Measurements from ENCODE around the gene RBMS3.
A peak's percentile ranks its signal among the peaks of the same experiment; 100 is the strongest.

RBMS3 gene

GRCh38 chr3:29940759-29941323 is 660.0 kb downstream of the RBMS3 start:
- Histone ChIP-seq H3K36me3 (ENCODE audit: insufficient read depth, low read depth, low read length) (no peaks in the 10 kb centered on the region), H3K27ac (ENCODE audit: low read length) (no peak overlapping the region), H3K9ac (ENCODE audit: low read depth, low read length) (no peak overlapping the region), H3K4me1 (ENCODE audit: insufficient read depth, low read length) (no peaks in the 10 kb centered on the region), H3K4me3 (ENCODE audit: low read length) (no peak overlapping the region), H3K27me3 (ENCODE audit: insufficient read depth, low read length) (no peaks in the 10 kb centered on the region), H3K9me3 (ENCODE audit: insufficient read depth, low read depth, low read length) (no peaks in the 10 kb centered on the region)

- Histone ChIP-seq H3K36me3 (ENCODE audit: insufficient read depth, low read depth, low read length) (no peaks in the 10 kb centered on the region), H3K9ac (ENCODE audit: low read depth, low read length) (no peak overlapping the region), H3K27ac (ENCODE audit: low read length) (no peak overlapping the region), H3K4me1 (ENCODE audit: insufficient read depth, low read length) (no peaks in the 10 kb centered on the region), H3K4me3 (ENCODE audit: low read length) (no peak overlapping the region), H3K9me3 (ENCODE audit: insufficient read depth, low read depth, low read length) (no peaks in the 10 kb centered on the region), H3K27me3 (ENCODE audit: insufficient read depth, low read length) (no peaks in the 10 kb centered on the region)
Observed at GRCh38 chr3:29942297-29942696, 661.4 kb downstream of the RBMS3 start.

- Histone ChIP-seq H3K9ac (ENCODE audit: low read depth, low read length) (no peak overlapping the region), H3K9me3 (ENCODE audit: insufficient read depth, low read depth, low read length) (no peaks in the 10 kb centered on the region), H3K36me3 (ENCODE audit: insufficient read depth, low read depth, low read length) (no peaks in the 10 kb centered on the region), H3K27ac (ENCODE audit: low read length) (no peak overlapping the region), H3K4me1 (ENCODE audit: insufficient read depth, low read length) (no peaks in the 10 kb centered on the region), H3K4me3 (ENCODE audit: low read length) (no peak overlapping the region), H3K27me3 (ENCODE audit: insufficient read depth, low read length) (no peaks in the 10 kb centered on the region)
Observed at GRCh38 chr3:29949131-29949530, 668.3 kb downstream of the RBMS3 start.

GRCh38 chr3:29949940-29950616 is 669.2 kb downstream of the RBMS3 start:
- Histone ChIP-seq H3K9me3 (ENCODE audit: insufficient read depth, low read depth, low read length) (no peaks in the 10 kb centered on the region), H3K36me3 (ENCODE audit: insufficient read depth, low read depth, low read length) (no peaks in the 10 kb centered on the region), H3K9ac (ENCODE audit: low read depth, low read length) (no peak overlapping the region), H3K27ac (ENCODE audit: low read length) (no peak overlapping the region), H3K27me3 (ENCODE audit: insufficient read depth, low read length) (no peaks in the 10 kb centered on the region), H3K4me3 (ENCODE audit: low read length) (no peak overlapping the region), H3K4me1 (ENCODE audit: insufficient read depth, low read length) (no peaks in the 10 kb centered on the region)

GRCh38 chr3:29952431-29952830 is 671.6 kb downstream of the RBMS3 start:
- no peaks in the 10 kb centered on the region for H3K9me3 ChIP-seq (ENCODE audit: insufficient read depth, low read depth, low read length)
- H3K4me3 ChIP-seq (ENCODE audit: low read length) = no peak overlapping the region
- H3K27me3 ChIP-seq (ENCODE audit: insufficient read depth, low read length) = no peaks in the 10 kb centered on the region
- no peak overlapping the region for H3K9ac ChIP-seq (ENCODE audit: low read depth, low read length)
- H3K36me3 ChIP-seq (ENCODE audit: insufficient read depth, low read depth, low read length) = no peaks in the 10 kb centered on the region
- H3K27ac ChIP-seq (ENCODE audit: low read length) = no peak overlapping the region
- H3K4me1 ChIP-seq (ENCODE audit: insufficient read depth, low read length) = no peaks in the 10 kb centered on the region

GRCh38 chr3:29955413-29955812 is 674.5 kb downstream of the RBMS3 start:
- no peak overlapping the region for H3K9ac ChIP-seq (ENCODE audit: low read depth, low read length)
- no peaks in the 10 kb centered on the region for H3K36me3 ChIP-seq (ENCODE audit: insufficient read depth, low read depth, low read length)
- no peak overlapping the region for H3K27ac ChIP-seq (ENCODE audit: low read length)
- H3K27me3 ChIP-seq (ENCODE audit: insufficient read depth, low read length) = no peaks in the 10 kb centered on the region
- peaks cover 7% of the 10 kb centered on the region; the same call in 1 of the 2 replicates for H3K9me3 ChIP-seq (ENCODE audit: insufficient read depth, low read depth, low read length)
- no peaks in the 10 kb centered on the region for H3K4me1 ChIP-seq (ENCODE audit: insufficient read depth, low read length)
- H3K4me3 ChIP-seq (ENCODE audit: low read length) = no peak overlapping the region

GRCh38 chr3:29958816-29959215 is 677.9 kb downstream of the RBMS3 start:
- Histone ChIP-seq H3K4me1 (ENCODE audit: insufficient read depth, low read length) (no peaks in the 10 kb centered on the region), H3K36me3 (ENCODE audit: insufficient read depth, low read depth, low read length) (no peaks in the 10 kb centered on the region), H3K4me3 (ENCODE audit: low read length) (no peak overlapping the region), H3K27me3 (ENCODE audit: insufficient read depth, low read length) (no peaks in the 10 kb centered on the region), H3K9me3 (ENCODE audit: insufficient read depth, low read depth, low read length) (peaks cover 12% of the 10 kb centered on the region; the same call in 1 of the 2 replicates), H3K27ac (ENCODE audit: low read length) (no peak overlapping the region), H3K9ac (ENCODE audit: low read depth, low read length) (no peak overlapping the region)

- H3K4me1 ChIP-seq (ENCODE audit: insufficient read depth, low read length) = peaks cover 18% of the 10 kb centered on the region
- H3K4me3 ChIP-seq (ENCODE audit: low read length) = no peak overlapping the region
- H3K36me3 ChIP-seq (ENCODE audit: insufficient read depth, low read depth, low read length) = 0 out of 2 replicates have a peak, but pooled peaks cover 8% of the 10 kb centered on the region
- no peak overlapping the region for H3K9ac ChIP-seq (ENCODE audit: low read depth, low read length)
- no peaks in the 10 kb centered on the region for H3K27me3 ChIP-seq (ENCODE audit: insufficient read depth, low read length)
- peaks cover 12% of the 10 kb centered on the region for H3K9me3 ChIP-seq (ENCODE audit: insufficient read depth, low read depth, low read length)
- no peak overlapping the region for H3K27ac ChIP-seq (ENCODE audit: low read length)
Observed at GRCh38 chr3:29971895-29972294, 691.0 kb downstream of the RBMS3 start.

- Histone ChIP-seq H3K27ac (ENCODE audit: low read length) (no peak overlapping the region), H3K9ac (ENCODE audit: low read depth, low read length) (no peak overlapping the region), H3K4me3 (ENCODE audit: low read length) (0 out of 2 replicates have a peak overlapping the region, but pooled peaks have one; percentile 5), H3K27me3 (ENCODE audit: insufficient read depth, low read length) (no peaks in the 10 kb centered on the region), H3K36me3 (ENCODE audit: insufficient read depth, low read depth, low read length) (0 out of 2 replicates have a peak, but pooled peaks cover 8% of the 10 kb centered on the region), H3K4me1 (ENCODE audit: insufficient read depth, low read length) (peaks cover 18% of the 10 kb centered on the region), H3K9me3 (ENCODE audit: insufficient read depth, low read depth, low read length) (peaks cover 12% of the 10 kb centered on the region)
Observed at GRCh38 chr3:29972320-29972993, 691.6 kb downstream of the RBMS3 start.

GRCh38 chr3:29973763-29974162 is 692.9 kb downstream of the RBMS3 start:
- H3K9ac ChIP-seq (ENCODE audit: low read depth, low read length) = no peak overlapping the region
- 0 out of 2 replicates have a peak, but pooled peaks cover 8% of the 10 kb centered on the region for H3K36me3 ChIP-seq (ENCODE audit: insufficient read depth, low read depth, low read length)
- no peaks in the 10 kb centered on the region for H3K27me3 ChIP-seq (ENCODE audit: insufficient read depth, low read length)
- H3K9me3 ChIP-seq (ENCODE audit: insufficient read depth, low read depth, low read length) = peaks cover 12% of the 10 kb centered on the region
- peaks cover 18% of the 10 kb centered on the region for H3K4me1 ChIP-seq (ENCODE audit: insufficient read depth, low read length)
- H3K27ac ChIP-seq (ENCODE audit: low read length) = no peak overlapping the region
- H3K4me3 ChIP-seq (ENCODE audit: low read length) = no peak overlapping the region

- Histone ChIP-seq H3K4me3 (ENCODE audit: low read length) (no peak overlapping the region), H3K36me3 (ENCODE audit: insufficient read depth, low read depth, low read length) (0 out of 2 replicates have a peak, but pooled peaks cover 8% of the 10 kb centered on the region), H3K4me1 (ENCODE audit: insufficient read depth, low read length) (peaks cover 13% of the 10 kb centered on the region), H3K9me3 (ENCODE audit: insufficient read depth, low read depth, low read length) (peaks cover 12% of the 10 kb centered on the region), H3K27ac (ENCODE audit: low read length) (no peak overlapping the region), H3K9ac (ENCODE audit: low read depth, low read length) (no peak overlapping the region), H3K27me3 (ENCODE audit: insufficient read depth, low read length) (no peaks in the 10 kb centered on the region)
Observed at GRCh38 chr3:29976871-29977270, 696.0 kb downstream of the RBMS3 start.

GRCh38 chr3:29977360-29977759 is 696.5 kb downstream of the RBMS3 start:
- H3K27ac ChIP-seq (ENCODE audit: low read length) = no peak overlapping the region
- peaks cover 12% of the 10 kb centered on the region for H3K9me3 ChIP-seq (ENCODE audit: insufficient read depth, low read depth, low read length)
- peaks cover 8% of the 10 kb centered on the region; the same call in 1 of the 2 replicates for H3K4me1 ChIP-seq (ENCODE audit: insufficient read depth, low read length)
- no peak overlapping the region for H3K9ac ChIP-seq (ENCODE audit: low read depth, low read length)
- H3K36me3 ChIP-seq (ENCODE audit: insufficient read depth, low read depth, low read length) = 0 out of 2 replicates have a peak, but pooled peaks cover 8% of the 10 kb centered on the region
- H3K27me3 ChIP-seq (ENCODE audit: insufficient read depth, low read length) = no peaks in the 10 kb centered on the region
- H3K4me3 ChIP-seq (ENCODE audit: low read length) = no peak overlapping the region

Measured in iPS-20b (cell line).